Right atrium auricular region (tissue), 2 donors: ENCODE results near the gene MBD3L5. TPM values are rescaled to one million over a fixed set of nuclear protein-coding genes. Genes with fewer than 3 reads are reported as not detected.
"Not testable (repeated sequence)": the region's sequence is repeated elsewhere in the genome, so short reads cannot be mapped to it uniquely, and the experiment has no call there.

Source experiments
- DNase-seq: peaks from one replicate; pipeline ENCODE4 v3.0.0-alpha.2; 2019; ENCODE audit warnings: low spot score
- H3K27ac ChIP-seq, 2 donors: fragments of 200-600 bp; sonication (generic); 1 replicate in 1 of 2; 2 replicates in 1 of 2; pipeline ENCODE4 v1.5.1; 2016 to 2019
- H3K27me3 ChIP-seq, 2 donors: fragments of 200-600 bp; sonication (generic); one replicate each; pipeline versions ENCODE4 v1.5.1 to v1.6.0; 2017 to 2019
- H3K36me3 ChIP-seq: fragments of 200-600 bp; sonication (generic); one replicate; pipeline ENCODE4 v1.5.1; 2016
- H3K4me1 ChIP-seq, 2 donors: fragments of 200-600 bp; sonication (generic); one replicate each; pipeline versions ENCODE4 v1.5.1 to v1.6.0; 2017 to 2019
- H3K4me3 ChIP-seq, 2 donors: fragments of 200-600 bp; sonication (generic); 1 replicate in 1 of 2; 2 replicates in 1 of 2; pipeline ENCODE4 v1.5.1; 2017 to 2019; ENCODE audit warnings: mild to moderate bottlenecking in 1 of 2, moderate library complexity in 1 of 2
- H3K9me3 ChIP-seq, 2 donors: fragments of 200-600 bp; sonication (generic); one replicate each; pipeline ENCODE4 v1.5.1; 2019
- total RNA-seq, 2 donors: library from RNA; depleted of rRNA; stranded (reverse); fragments of >200 nt; gene quantifications; one replicate each; pipeline ENCODE4 v1.1.0, GENCODE V29; 2016
- TF ChIP-seq, protein P1 (sequence below), 2 donors: fragments of 200-600 bp; sonication (generic); IDR thresholded peaks; one replicate each; pipeline ENCODE4 v1.5.1; 2019; ENCODE audit warnings: antibody characterized with exemption in 2 of 2

Gene MBD3L5
- total RNA-seq, 2 donors from 2014 or later: not detected

GRCh38 chr19:7063764-7064418 lies 33.5 kb downstream of the MBD3L5 start:
- Histone ChIP-seq H3K36me3 (no peaks in the 10 kb centered on the region), H3K4me1 (no peaks in the 10 kb centered on the region), H3K9me3 (no peaks in the 10 kb centered on the region), H3K27me3 (no peaks in the 10 kb centered on the region), H3K4me3 (no peak overlapping the region), H3K27ac (no peak overlapping the region)
- TF ChIP-seq, protein P1, sequence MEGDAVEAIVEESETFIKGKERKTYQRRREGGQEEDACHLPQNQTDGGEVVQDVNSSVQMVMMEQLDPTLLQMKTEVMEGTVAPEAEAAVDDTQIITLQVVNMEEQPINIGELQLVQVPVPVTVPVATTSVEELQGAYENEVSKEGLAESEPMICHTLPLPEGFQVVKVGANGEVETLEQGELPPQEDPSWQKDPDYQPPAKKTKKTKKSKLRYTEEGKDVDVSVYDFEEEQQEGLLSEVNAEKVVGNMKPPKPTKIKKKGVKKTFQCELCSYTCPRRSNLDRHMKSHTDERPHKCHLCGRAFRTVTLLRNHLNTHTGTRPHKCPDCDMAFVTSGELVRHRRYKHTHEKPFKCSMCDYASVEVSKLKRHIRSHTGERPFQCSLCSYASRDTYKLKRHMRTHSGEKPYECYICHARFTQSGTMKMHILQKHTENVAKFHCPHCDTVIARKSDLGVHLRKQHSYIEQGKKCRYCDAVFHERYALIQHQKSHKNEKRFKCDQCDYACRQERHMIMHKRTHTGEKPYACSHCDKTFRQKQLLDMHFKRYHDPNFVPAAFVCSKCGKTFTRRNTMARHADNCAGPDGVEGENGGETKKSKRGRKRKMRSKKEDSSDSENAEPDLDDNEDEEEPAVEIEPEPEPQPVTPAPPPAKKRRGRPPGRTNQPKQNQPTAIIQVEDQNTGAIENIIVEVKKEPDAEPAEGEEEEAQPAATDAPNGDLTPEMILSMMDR (IDR thresholded peaks at IDR 0.05): no peak
- no peak for DNase-seq

DNA sequence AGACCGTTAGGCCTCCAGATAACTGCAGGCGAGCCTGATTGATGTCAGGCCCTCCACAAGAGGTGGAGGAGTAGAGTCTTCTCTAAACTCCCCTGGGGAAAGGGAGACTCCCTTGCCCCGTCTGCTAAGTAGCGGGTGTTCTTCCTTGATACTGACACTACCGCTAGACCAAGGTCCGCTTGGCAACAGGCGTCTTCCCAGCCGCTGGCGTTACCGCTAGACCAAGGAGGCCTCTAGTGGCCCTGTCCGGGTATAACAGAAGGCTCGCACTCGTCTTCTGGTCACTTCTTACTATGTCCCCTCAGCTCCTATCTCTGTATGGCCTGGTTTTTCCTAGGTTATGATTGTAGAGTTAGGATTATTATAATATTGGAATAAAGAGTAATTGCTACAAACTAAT lies 36.7 kb downstream of the MBD3L5 start:
- H3K4me3 ChIP-seq, H3K9me3 ChIP-seq, H3K27me3 ChIP-seq, DNase-seq, H3K27ac ChIP-seq: not testable (repeated sequence)
- peaks cover 14% of the 10 kb centered on the region for H3K36me3 ChIP-seq
- H3K4me1 ChIP-seq: peaks cover 0 to 11% of the 10 kb centered on the region in 2 donors
- TF ChIP-seq, protein P1 (IDR thresholded peaks at IDR 0.05): peak in 1 of 2 donors; percentile 28

- TF ChIP-seq, protein P1 (IDR thresholded peaks at IDR 0.05): no peak
- no peak for DNase-seq
- H3K4me3 ChIP-seq: no peak overlapping the region
- H3K4me1 ChIP-seq: peaks cover 0 to 11% of the 10 kb centered on the region in 2 donors
- no peaks in the 10 kb centered on the region for H3K9me3 ChIP-seq
- H3K27me3 ChIP-seq: no peaks in the 10 kb centered on the region
- peaks cover 20% of the 10 kb centered on the region for H3K36me3 ChIP-seq
- H3K27ac ChIP-seq: no peak overlapping the region
These were observed 37.3 kb downstream of the MBD3L5 start for GRCh38 chr19:7067716-7068115.

DNA sequence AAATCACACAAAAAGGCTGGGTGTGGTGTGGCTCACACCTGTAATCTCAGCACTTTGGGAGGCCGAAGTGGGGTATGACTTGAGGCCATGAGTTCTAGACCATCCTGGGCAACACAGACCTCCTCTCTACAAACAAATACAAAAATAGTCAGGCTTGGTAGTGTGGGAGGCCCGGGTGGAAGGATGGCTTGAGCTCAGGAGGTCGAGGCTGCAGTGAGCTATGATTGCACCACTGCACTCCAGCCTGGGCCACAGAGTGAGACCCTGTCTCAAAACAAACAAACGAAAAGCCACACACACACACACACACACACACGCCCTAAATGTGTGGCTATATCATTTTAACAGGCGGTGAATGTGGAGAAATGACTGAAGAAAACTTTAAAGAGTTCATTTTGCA lies 38.2 kb downstream of the MBD3L5 start:
- H3K27ac ChIP-seq: no peak overlapping the region
- TF ChIP-seq, protein P1 (IDR thresholded peaks at IDR 0.05): no peak

DNA sequence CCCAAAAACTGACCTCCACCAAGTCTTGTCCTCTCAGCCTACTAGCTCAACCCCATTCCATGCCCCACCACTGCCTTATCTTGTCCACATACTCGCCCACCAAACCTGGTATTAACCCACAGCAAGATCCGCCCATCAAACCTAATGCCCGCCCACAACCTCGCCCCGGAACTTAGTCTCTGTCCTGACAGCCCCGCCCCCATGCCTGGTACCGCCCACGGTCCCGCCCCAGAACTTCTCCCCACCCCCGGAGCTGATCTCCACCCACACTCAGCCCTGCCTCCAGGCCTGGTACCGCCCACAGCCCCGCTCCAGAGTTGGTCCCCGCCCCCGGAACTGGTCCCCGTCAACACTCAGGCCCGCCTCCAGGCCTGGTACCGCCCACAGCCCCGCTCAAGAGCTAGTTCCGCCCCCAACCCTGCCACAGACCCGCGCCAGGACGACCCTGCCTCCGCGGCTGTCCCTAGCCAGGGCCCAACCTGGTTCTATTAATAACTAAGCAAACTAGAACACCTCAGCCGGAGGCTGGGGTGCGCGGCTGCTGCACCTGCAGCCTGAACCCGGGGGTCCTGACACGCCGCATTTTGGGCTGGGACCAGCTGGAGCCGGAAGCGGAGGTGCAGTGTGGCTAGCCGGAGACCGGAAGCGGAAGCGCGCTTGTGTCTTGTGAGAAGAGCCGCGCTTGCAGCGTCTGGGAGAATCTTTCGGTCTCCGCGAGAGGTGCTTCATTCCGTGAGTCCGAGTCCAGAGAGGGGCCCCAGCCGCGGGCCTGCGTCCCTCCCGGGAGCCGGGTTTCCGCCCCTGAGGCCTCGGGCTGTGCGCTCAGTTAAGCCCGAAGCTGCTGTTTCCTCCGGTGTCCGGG lies 38.9 kb downstream of the MBD3L5 start, which contains the start of gene ZNF557:
Gene ZNF557 (plus strand): TSS at position 662 of the 862 bp plus-strand sequence. CDS start 5,372 bp downstream, outside the sequence.
- Histone ChIP-seq H3K4me3 (peak within 1 kb of the TSS; percentile 92 to 98), H3K36me3 (peaks cover 36% of the 10 kb centered on the region), H3K9me3 (no peaks in the 10 kb centered on the region), H3K27ac (peak within 1 kb of the TSS; percentile 65 to 83), H3K27me3 (no peaks in the 10 kb centered on the region), H3K4me1 (peaks cover 0 to 11% of the 10 kb centered on the region in 2 donors)
- TF ChIP-seq, protein P1 (IDR thresholded peaks at IDR 0.05): no peak
- DNase-seq: peak; percentile 97

More for the DNA sequence above, 38.2 kb downstream of the MBD3L5 start:
- H3K4me3 ChIP-seq: peak overlapping the region in 1 of 2 donors; percentile 98
- no peaks in the 10 kb centered on the region for H3K9me3 ChIP-seq
- H3K4me1 ChIP-seq: peaks cover 0 to 11% of the 10 kb centered on the region in 2 donors
- peaks cover 29% of the 10 kb centered on the region for H3K36me3 ChIP-seq
- no peaks in the 10 kb centered on the region for H3K27me3 ChIP-seq
- no peak for DNase-seq
